Measurements from ENCODE around the gene SLC25A53.

SLC25A53 gene

DNA sequence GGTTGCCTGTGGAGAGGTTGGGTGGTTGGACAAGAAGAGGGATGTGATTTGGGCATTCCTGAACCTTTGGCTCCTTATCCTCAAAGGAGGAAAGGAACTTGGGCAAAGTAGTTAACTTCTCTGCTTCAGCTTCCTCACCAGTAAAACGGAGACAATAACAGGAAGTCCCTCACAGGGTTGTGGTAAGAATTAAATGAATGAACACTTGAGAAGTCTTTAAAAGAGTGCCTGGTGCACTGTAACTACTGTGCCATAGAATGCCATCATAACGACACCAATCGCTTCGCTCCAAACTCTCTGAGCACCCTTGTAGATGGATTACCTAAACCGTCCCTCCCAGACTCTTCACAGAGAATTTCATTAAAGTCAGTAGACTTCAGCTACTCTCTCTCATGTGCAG, 34.0 kb downstream of the SLC25A53 start:
- no peak for TF ChIP-seq FOXP2 (optimal IDR thresholded peaks at IDR 0.05; ENCODE audit: borderline replicate concordance, extremely low read depth, extremely low read length, insufficient read depth)
- no peak for TF ChIP-seq SIN3A (IDR thresholded peaks at IDR 0.05; ENCODE audit: borderline replicate concordance, insufficient read depth, low read length)
- TF ChIP-seq, protein P1, sequence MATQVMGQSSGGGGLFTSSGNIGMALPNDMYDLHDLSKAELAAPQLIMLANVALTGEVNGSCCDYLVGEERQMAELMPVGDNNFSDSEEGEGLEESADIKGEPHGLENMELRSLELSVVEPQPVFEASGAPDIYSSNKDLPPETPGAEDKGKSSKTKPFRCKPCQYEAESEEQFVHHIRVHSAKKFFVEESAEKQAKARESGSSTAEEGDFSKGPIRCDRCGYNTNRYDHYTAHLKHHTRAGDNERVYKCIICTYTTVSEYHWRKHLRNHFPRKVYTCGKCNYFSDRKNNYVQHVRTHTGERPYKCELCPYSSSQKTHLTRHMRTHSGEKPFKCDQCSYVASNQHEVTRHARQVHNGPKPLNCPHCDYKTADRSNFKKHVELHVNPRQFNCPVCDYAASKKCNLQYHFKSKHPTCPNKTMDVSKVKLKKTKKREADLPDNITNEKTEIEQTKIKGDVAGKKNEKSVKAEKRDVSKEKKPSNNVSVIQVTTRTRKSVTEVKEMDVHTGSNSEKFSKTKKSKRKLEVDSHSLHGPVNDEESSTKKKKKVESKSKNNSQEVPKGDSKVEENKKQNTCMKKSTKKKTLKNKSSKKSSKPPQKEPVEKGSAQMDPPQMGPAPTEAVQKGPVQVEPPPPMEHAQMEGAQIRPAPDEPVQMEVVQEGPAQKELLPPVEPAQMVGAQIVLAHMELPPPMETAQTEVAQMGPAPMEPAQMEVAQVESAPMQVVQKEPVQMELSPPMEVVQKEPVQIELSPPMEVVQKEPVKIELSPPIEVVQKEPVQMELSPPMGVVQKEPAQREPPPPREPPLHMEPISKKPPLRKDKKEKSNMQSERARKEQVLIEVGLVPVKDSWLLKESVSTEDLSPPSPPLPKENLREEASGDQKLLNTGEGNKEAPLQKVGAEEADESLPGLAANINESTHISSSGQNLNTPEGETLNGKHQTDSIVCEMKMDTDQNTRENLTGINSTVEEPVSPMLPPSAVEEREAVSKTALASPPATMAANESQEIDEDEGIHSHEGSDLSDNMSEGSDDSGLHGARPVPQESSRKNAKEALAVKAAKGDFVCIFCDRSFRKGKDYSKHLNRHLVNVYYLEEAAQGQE (IDR thresholded peaks at IDR 0.05; ENCODE audit: insufficient read depth in 1 of 2, low read depth in 2 of 2, low read length in 2 of 2): no peak
- no peak for TF ChIP-seq TAF1 (IDR thresholded peaks at IDR 0.05; ENCODE audit: borderline replicate concordance, insufficient read depth, low read length)
- no peak for TF ChIP-seq POLR2AphosphoS5 (IDR thresholded peaks at IDR 0.05; ENCODE audit: low read depth, low read length)

DNA sequence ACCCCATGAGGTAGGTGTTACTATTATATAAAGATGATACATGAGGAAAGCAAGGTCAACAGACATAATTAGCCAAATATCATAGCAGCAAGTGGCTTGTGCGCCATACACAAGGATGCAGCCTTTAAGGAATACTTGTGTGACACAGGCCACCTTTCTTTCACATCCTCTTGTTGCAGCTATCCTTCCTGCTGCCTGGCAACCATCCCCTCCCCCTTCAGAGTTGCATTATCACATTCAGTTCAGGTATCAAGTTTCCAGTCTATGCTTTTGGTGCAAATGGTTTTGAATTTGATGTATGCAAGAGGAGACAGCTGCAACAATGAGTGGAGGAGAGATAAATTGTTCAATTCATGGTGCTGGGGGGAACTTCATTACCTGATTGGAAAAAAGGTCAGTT, 38.0 kb downstream of the SLC25A53 start:
- TF ChIP-seq SIN3A (IDR thresholded peaks at IDR 0.05; ENCODE audit: borderline replicate concordance, insufficient read depth, low read length) (no peak), TAF1 (IDR thresholded peaks at IDR 0.05; ENCODE audit: borderline replicate concordance, insufficient read depth, low read length) (no peak), POLR2AphosphoS5 (IDR thresholded peaks at IDR 0.05; ENCODE audit: low read depth, low read length) (no peak), FOXP2 (optimal IDR thresholded peaks at IDR 0.05; ENCODE audit: borderline replicate concordance, extremely low read depth, extremely low read length, insufficient read depth) (no peak)
- TF ChIP-seq, protein P1 (IDR thresholded peaks at IDR 0.05; ENCODE audit: insufficient read depth in 1 of 2, low read depth in 2 of 2, low read length in 2 of 2): no peak

DNA sequence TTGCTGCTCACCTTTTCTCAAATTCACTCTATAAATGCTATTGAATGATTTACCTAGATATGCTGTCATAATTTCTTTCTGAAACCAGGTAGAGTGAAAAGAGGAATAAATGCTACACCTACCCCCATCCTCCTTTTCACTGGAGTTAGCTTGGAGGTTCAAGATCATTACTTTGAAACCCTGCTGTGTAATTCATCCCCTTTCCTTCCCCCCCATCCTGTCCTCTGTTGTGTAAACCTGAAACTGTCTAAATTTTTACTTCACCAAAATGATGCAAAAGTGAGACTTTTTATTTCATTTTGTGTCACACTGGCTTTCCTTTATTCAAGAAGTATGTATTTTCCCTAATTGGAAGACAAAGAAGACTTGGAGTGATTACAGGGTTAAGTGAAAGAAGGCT, 39.0 kb downstream of the SLC25A53 start:
- no peak for TF ChIP-seq TAF1 (IDR thresholded peaks at IDR 0.05; ENCODE audit: borderline replicate concordance, insufficient read depth, low read length)
- no peak for TF ChIP-seq SIN3A (IDR thresholded peaks at IDR 0.05; ENCODE audit: borderline replicate concordance, insufficient read depth, low read length)

DNA sequence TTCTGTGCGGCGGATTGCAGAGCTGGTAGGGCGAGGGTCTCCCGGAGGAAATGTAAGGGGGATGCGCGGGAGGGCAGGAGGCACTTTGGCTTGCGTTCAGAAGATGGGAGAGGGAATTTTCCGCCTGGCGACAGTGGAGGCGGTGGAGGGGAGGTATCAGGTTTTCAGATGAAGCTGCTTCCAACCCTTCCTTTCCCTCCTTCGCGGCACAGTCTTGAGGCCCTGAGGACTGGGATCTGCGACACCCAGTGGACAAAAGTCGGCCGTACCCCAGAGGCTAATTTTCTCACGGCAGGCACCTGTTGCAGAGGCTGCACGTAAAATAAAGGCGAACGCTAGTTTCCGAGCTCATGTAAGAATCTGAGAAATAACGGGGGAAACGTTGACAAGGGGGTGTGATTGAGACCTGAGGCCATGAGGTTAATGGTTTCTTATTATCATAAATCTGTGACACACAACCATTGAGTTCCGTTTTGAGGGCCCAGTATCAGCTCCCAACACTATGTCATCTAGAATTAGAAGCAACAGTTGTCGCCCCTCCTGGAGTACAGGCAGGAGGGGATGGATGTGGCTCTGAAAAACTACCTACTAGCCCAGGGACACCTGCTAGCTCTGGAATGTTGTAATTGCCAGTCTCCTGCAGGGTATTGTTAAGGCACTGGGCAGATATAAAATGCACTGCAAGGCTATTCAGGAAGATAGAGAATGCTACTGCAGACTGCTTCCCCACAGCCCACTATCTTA, 43.4 kb downstream of the SLC25A53 start:
- TF ChIP-seq FOXP2 (optimal IDR thresholded peaks at IDR 0.05; ENCODE audit: borderline replicate concordance, extremely low read depth, extremely low read length, insufficient read depth) (no peak), POLR2AphosphoS5 (IDR thresholded peaks at IDR 0.05; ENCODE audit: low read depth, low read length) (no peak), SIN3A (IDR thresholded peaks at IDR 0.05; ENCODE audit: borderline replicate concordance, insufficient read depth, low read length) (no peak), TAF1 (IDR thresholded peaks at IDR 0.05; ENCODE audit: borderline replicate concordance, insufficient read depth, low read length) (no peak)
- TF ChIP-seq, protein P1 (IDR thresholded peaks at IDR 0.05; ENCODE audit: insufficient read depth in 1 of 2, low read depth in 2 of 2, low read length in 2 of 2): no peak

DNA sequence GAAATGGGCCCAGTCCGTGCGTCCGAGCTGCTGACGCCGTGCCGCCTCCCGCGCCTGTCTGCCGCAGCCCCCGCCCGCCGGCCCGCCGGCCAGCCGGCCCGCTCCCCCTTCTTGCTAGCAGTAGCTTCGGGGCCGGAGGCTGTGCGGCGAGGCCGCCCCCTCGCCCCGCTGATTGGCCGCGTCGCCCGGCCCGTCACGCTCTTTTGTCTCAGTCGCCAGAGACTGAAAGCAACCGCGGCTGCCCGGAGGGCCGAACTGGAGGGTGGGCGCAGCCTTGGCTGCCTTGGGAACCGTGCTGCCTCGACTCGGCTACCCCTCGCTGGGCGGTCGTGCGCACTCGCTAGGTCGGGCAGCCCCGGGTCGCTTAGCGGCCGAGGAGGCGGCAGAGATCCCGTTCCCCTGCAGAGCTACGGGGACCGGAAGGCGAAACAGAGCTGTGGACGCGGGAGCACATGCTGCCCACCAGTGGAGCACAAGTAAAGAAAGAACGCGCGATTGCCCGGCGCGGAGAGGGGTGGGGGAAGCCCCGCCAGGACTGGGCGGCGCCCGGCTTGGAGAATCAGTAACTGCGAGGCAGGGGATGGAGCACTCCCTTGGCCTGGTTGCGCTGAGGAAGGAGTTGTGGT, 44.4 kb downstream of the SLC25A53 start, which contains the start of gene ZCCHC18:
ZCCHC18 (plus strand) TSS at position 198 of the 626 bp plus-strand sequence. CDS start 1,589 bp downstream, outside the sequence.
- TF ChIP-seq POLR2AphosphoS5 (IDR thresholded peaks at IDR 0.05; ENCODE audit: low read depth, low read length) (no peak), TAF1 (IDR thresholded peaks at IDR 0.05; ENCODE audit: borderline replicate concordance, insufficient read depth, low read length) (no peak), SIN3A (IDR thresholded peaks at IDR 0.05; ENCODE audit: borderline replicate concordance, insufficient read depth, low read length) (no peak; the same call in 1 of the 2 replicates), FOXP2 (optimal IDR thresholded peaks at IDR 0.05; ENCODE audit: borderline replicate concordance, extremely low read depth, extremely low read length, insufficient read depth) (no peak)
- TF ChIP-seq, protein P1 (IDR thresholded peaks at IDR 0.05; ENCODE audit: insufficient read depth in 1 of 2, low read depth in 2 of 2, low read length in 2 of 2): no peak

Data from PFSK-1 (cell line).